Naive B cell (primary cell): ENCODE data around the gene UBXN4. TPM values are rescaled to one million over a fixed set of nuclear protein-coding genes. Genes with fewer than 3 reads are reported as not detected.
"Not testable (repeated sequence)": the region's sequence is repeated elsewhere in the genome, so short reads cannot be mapped to it uniquely, and the experiment has no call there.

ENCODE experiments used
- ATAC-seq, 2 donors: fragments of 150-1000 bp; cut with Tn5 transposase; 2 replicates each; pipeline ENCODE4 v1.10.0; 2021; ENCODE audit warnings: low read depth in 2 of 2, mild to moderate bottlenecking in 2 of 2, moderate library complexity in 2 of 2
- DNase-seq: peaks from one replicate; pipeline ENCODE4 v3.0.0; 2022
- H3K27ac Mint-ChIP-seq, 6 donors: one replicate each; pipeline ENCODE4 v1.8.0; 2020 to 2022; ENCODE audit warnings: mild to moderate bottlenecking in 6 of 6, mixed read lengths in 6 of 6, moderate library complexity in 5 of 6, inconsistent platforms in 2 of 6
- H3K27me3 Mint-ChIP-seq, 3 donors: one replicate each; pipeline ENCODE4 v1.8.0; 2021 to 2022; ENCODE audit warnings: mixed read lengths in 3 of 3, mild to moderate bottlenecking in 1 of 3
- H3K36me3 Mint-ChIP-seq, 2 donors: one replicate each; pipeline ENCODE4 v1.8.0; 2020 to 2022; ENCODE audit warnings: mixed read lengths in 2 of 2, inconsistent platforms in 1 of 2, mild to moderate bottlenecking in 1 of 2
- H3K4me1 Mint-ChIP-seq, 3 donors: one replicate each; pipeline ENCODE4 v1.8.0; 2020 to 2022; ENCODE audit warnings: mixed read lengths in 3 of 3, inconsistent platforms in 1 of 3, mild to moderate bottlenecking in 1 of 3, moderate library complexity in 1 of 3
- H3K4me3 Mint-ChIP-seq, 8 donors: one replicate each; pipeline ENCODE4 v1.8.0; 2020 to 2022; ENCODE audit warnings: mild to moderate bottlenecking in 8 of 8, mixed read lengths in 8 of 8, moderate library complexity in 8 of 8, inconsistent platforms in 2 of 8
- H3K9me3 Mint-ChIP-seq, 7 donors: one replicate each; pipeline ENCODE4 v1.8.0; 2020 to 2022; ENCODE audit warnings: mixed read lengths in 7 of 7, mild to moderate bottlenecking in 5 of 7, inconsistent platforms in 2 of 7, moderate library complexity in 1 of 7
- polyA plus RNA-seq, 6 donors: library from polyadenylated mRNA; unstranded; fragments of 300-500 nt; fragmentation: Illumina TruSeq; gene quantifications; one replicate each; pipeline ENCODE4 v1.2.3, GENCODE V29; 2021; ENCODE audit warnings: low read depth in 6 of 6

UBXN4 gene, protein sequence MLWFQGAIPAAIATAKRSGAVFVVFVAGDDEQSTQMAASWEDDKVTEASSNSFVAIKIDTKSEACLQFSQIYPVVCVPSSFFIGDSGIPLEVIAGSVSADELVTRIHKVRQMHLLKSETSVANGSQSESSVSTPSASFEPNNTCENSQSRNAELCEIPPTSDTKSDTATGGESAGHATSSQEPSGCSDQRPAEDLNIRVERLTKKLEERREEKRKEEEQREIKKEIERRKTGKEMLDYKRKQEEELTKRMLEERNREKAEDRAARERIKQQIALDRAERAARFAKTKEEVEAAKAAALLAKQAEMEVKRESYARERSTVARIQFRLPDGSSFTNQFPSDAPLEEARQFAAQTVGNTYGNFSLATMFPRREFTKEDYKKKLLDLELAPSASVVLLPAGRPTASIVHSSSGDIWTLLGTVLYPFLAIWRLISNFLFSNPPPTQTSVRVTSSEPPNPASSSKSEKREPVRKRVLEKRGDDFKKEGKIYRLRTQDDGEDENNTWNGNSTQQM
- 100 to 1,000 TPM in 1 of 6 donors, 10 to 100 TPM in 5; 55.3 to 109 (median 96.0) TPM for polyA plus RNA-seq

DNA sequence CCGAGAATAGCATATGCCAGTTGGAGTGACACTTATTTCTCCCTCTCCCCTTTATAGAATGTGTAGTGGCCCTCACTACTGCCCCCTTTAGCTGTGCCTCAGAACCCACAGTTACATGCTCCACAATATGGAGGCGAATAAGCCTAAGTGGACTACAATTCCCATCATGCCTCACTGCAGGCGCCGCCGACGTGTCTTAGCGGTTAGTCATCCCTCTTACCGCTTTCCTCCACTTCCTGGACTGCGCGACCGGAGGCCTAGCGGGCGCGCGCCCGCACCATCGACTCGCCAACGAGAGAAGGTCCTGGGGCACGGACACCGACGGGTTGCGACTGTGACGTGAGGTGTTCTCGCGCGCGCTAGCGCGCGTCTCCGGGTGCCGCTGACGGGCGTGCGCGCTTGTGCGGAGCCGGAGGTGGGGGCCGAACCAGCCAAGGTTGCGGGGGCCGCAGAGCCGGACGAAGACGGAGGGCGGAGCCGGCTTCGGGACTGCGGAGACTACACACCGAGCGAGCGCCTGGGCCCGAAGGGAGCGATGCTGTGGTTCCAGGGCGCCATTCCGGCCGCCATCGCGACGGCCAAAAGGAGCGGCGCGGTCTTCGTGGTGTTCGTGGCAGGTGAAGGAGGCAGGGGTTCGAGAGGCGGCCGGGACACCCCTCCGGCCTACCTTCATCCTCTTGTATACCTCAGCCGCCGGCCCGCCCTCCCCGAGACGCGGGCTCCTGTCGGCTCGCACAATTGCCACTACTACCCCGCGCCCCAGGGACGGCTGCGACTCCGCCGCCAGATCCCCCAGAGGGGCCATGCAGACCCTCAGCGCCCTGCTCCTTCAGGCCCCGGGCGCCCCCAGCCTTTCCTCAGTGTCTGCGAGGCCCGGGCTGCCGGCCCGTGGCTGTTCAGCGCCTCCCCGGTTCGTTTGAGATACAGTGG is at the start of gene UBXN4:
Gene UBXN4 (plus strand): TSS at position 461 of the 930 bp plus-strand sequence. CDS start 75 bp downstream, at position 536.
- Mint-ChIP-seq H3K4me3 (peak within 1 kb of the TSS; percentile 88 to 99 (median 96)), H3K27ac (peak within 1 kb of the TSS; percentile 97 to 99 (median 98)), H3K36me3 (peaks cover 0 to 11% of the 10 kb centered on the region in 2 donors), H3K9me3 (peaks cover 0 to 4% (median 0%) of the 10 kb centered on the region in 7 donors), H3K4me1 (peaks cover 31 to 40% (median 39%) of the 10 kb centered on the region in 3 donors), H3K27me3 (no peaks in the 10 kb centered on the region)
- ATAC-seq: peak; percentile 86
- peak; percentile 89 for DNase-seq

DNA sequence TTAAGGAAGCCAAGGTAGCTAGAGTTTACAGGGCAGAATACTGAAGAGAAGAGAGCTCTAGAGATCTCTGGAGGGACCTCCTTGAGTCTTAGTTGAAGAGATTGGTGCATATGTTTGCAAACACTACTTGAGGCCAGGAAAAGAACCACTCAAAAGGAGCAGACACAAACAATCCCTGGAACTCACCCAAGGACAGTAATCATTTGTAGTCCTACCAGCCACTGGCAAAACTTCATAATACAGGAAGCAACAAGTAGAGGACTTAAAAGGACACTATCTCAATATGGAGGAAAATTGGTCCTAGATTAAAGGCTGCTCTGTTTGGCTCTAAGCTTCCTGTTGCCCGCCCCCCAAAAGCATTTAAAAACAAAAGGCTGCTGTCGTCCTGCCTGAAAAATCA is 46.9 kb upstream of the UBXN4 start:
- H3K27ac Mint-ChIP-seq: peak overlapping the region in 2 of 6 donors; percentile 73 to 78
- no peaks in the 10 kb centered on the region for H3K9me3 Mint-ChIP-seq
- no peak overlapping the region for H3K4me3 Mint-ChIP-seq
- ATAC-seq: no peak
- DNase-seq: no peak
- no peaks in the 10 kb centered on the region for H3K4me1 Mint-ChIP-seq
- peaks cover 14 to 17% of the 10 kb centered on the region in 2 donors for H3K36me3 Mint-ChIP-seq
- H3K27me3 Mint-ChIP-seq: no peaks in the 10 kb centered on the region

DNA sequence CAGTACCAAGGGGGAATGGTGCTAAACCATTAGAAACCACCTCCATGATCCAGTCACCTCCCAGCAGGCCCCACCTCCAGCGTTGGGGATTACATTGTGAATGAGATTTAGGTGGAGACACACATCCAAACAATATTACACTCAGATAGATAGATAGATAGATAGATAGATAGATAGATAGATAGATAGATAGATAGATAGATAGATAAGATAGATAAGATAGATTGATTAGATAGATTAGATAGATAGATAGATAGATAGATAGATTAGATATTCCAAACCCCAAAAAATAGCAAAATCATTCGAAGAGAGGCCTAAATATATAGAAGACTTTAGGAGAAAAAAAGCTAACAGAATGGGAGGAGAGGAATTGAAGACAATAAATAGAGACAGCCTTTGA is 42.8 kb upstream of the UBXN4 start:
- H3K27ac Mint-ChIP-seq: no peak overlapping the region

DNA sequence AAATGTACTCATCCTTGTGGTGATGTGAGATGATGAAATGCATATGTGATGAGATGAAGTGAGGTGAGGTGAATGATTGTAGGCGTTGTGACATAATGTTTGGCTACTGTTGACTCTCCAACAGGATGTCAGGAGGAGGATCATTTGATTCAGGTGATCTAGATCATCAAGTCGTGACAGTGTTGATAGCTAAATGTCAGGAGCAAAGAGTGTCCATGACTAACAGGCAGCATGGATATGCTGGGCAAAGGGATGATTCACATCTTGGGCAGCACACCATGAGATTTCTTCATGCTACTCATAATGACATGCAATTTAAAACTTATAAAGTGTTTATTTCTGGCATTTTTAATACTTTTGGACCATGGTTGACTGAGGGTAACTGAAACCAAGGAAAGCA is 40.2 kb upstream of the UBXN4 start:
- no peak overlapping the region for H3K27ac Mint-ChIP-seq
- no peaks in the 10 kb centered on the region for H3K27me3 Mint-ChIP-seq
- H3K4me1 Mint-ChIP-seq: no peaks in the 10 kb centered on the region
- ATAC-seq (no peak), DNase-seq (no peak)
- H3K4me3 Mint-ChIP-seq: no peak overlapping the region
- H3K9me3 Mint-ChIP-seq: no peaks in the 10 kb centered on the region
- H3K36me3 Mint-ChIP-seq: no peaks in the 10 kb centered on the region

More for the DNA sequence above, 42.8 kb upstream of the UBXN4 start:
- DNase-seq (no peak), ATAC-seq (no peak)
- Mint-ChIP-seq H3K9me3 (no peaks in the 10 kb centered on the region), H3K4me3 (no peak overlapping the region), H3K36me3 (peaks cover 14 to 17% of the 10 kb centered on the region in 2 donors), H3K4me1 (no peaks in the 10 kb centered on the region), H3K27me3 (no peaks in the 10 kb centered on the region)

DNA sequence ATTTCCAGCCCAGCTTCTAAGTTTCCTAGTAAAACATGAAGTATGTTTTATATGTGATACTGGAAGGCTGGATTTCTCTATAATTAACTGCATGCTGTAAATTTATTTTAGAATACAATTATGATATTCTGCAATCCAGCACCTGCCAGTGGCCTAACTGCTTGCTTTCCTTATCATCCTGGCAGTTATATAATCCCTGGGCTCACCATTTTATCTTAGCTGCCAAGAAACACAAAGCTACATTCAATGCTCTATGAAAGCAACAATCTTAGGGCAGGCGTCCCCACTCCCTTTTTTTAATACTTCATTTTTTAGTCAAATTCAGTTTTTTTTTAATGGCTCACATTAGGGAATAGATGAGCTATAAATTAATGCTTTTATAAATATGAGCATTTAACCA is 38.4 kb upstream of the UBXN4 start:
- no peak for DNase-seq
- H3K36me3 Mint-ChIP-seq: no peaks in the 10 kb centered on the region
- H3K4me1 Mint-ChIP-seq: no peaks in the 10 kb centered on the region
- no peak for ATAC-seq
- no peaks in the 10 kb centered on the region for H3K9me3 Mint-ChIP-seq
- H3K27me3 Mint-ChIP-seq: no peaks in the 10 kb centered on the region
- no peak overlapping the region for H3K27ac Mint-ChIP-seq
- H3K4me3 Mint-ChIP-seq: no peak overlapping the region

DNA sequence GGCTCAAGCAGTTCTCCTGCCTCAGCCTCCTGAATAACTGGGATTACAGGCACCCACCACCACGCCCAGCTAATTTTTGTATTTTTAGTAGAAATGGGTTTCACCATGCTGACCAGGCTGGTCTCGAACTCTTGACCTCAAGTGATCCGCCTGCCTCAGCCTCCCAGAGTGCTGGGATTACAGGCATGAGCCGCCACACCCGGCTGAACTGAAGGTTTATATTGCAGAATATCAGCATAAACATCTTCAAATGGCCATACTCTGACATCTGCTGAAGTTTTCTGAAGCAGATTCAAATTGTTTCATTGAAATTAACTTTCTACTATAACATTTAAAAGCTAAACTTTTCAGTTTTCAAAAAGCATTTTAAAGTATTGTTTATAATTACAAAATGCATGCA is 37.6 kb upstream of the UBXN4 start:
- not testable (repeated sequence) for H3K27me3 Mint-ChIP-seq, H3K4me3 Mint-ChIP-seq, H3K36me3 Mint-ChIP-seq, H3K4me1 Mint-ChIP-seq, H3K9me3 Mint-ChIP-seq, H3K27ac Mint-ChIP-seq, DNase-seq, ATAC-seq

DNA sequence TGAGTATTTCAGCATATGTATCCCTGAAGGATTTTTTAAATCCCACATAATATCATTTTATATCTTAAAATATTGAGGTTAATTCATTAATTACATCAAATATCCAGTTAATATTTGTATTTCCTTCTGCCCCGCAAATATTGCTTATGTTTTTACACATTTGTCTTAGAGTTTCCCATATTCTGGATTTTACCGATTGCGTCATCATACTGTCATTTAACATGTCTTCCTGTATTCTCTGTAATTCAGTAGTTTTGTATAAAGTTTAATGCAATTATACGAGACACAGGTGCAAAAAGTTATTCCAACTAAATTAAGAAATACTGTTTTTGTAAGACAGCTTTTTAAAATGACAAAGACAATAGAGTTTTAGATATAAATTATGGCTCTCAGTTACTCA is 33.5 kb upstream of the UBXN4 start:
- peaks cover 8 to 11% of the 10 kb centered on the region in 2 donors for H3K36me3 Mint-ChIP-seq
- H3K27ac Mint-ChIP-seq: no peak overlapping the region
- DNase-seq (no peak), ATAC-seq (no peak)
- no peaks in the 10 kb centered on the region for H3K27me3 Mint-ChIP-seq
- no peaks in the 10 kb centered on the region for H3K9me3 Mint-ChIP-seq
- H3K4me3 Mint-ChIP-seq: no peak overlapping the region
- peaks cover 0 to 10% (median 4%) of the 10 kb centered on the region in 3 donors for H3K4me1 Mint-ChIP-seq

DNA sequence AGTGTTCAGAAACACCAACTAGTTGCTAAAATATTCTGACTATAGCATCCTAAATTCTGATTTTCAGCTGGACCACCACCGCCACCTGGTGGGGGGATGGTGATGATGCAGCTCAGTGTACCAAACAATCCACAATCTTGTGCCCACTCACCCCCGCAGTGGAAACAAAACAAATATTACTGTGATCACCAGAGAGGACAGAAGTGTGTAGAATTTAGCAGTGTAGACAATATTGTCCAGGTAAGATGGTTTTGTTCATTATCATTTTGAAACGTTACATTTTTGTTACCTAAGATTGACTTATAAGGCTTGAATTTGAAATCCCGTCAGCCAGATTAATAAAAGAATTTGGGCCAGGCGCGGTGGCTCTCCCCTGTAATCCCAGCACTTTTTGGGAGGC is 31.7 kb upstream of the UBXN4 start:
- H3K27ac Mint-ChIP-seq: peak overlapping the region in 1 of 6 donors; percentile 4
- DNase-seq: peak; percentile 54
- no peaks in the 10 kb centered on the region for H3K9me3 Mint-ChIP-seq
- H3K4me1 Mint-ChIP-seq: peaks cover 0 to 10% (median 4%) of the 10 kb centered on the region in 3 donors
- H3K4me3 Mint-ChIP-seq: no peak overlapping the region
- ATAC-seq: peak; percentile 46 to 63
- no peaks in the 10 kb centered on the region for H3K27me3 Mint-ChIP-seq
- peaks cover 8 to 11% of the 10 kb centered on the region in 2 donors for H3K36me3 Mint-ChIP-seq

DNA sequence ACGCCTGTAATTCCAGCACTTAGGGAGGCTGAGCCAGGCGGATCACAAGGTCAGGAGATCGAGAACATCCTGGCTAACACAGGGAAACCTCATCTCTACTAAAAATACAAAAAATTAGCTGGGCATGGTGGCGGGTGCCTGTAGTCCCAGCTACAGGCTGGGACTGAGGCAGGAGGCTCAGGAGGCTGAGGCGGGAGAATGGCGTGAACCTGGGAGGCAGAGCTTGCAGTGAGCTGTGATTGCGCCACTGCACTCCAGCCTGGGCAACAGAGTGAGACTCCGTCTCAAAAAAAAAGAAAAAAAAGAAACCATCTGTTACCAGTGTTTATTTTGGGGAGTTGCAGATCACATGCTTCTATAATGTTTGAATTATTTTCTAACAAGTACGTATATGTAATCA is 26.6 kb upstream of the UBXN4 start:
- H3K4me1 Mint-ChIP-seq, DNase-seq, H3K27me3 Mint-ChIP-seq, ATAC-seq, H3K36me3 Mint-ChIP-seq, H3K9me3 Mint-ChIP-seq: not testable (repeated sequence)
- Mint-ChIP-seq H3K27ac (peak overlapping the region in 1 of 6 donors; percentile 65), H3K4me3 (peak overlapping the region in 1 of 8 donors; percentile 30)

DNA sequence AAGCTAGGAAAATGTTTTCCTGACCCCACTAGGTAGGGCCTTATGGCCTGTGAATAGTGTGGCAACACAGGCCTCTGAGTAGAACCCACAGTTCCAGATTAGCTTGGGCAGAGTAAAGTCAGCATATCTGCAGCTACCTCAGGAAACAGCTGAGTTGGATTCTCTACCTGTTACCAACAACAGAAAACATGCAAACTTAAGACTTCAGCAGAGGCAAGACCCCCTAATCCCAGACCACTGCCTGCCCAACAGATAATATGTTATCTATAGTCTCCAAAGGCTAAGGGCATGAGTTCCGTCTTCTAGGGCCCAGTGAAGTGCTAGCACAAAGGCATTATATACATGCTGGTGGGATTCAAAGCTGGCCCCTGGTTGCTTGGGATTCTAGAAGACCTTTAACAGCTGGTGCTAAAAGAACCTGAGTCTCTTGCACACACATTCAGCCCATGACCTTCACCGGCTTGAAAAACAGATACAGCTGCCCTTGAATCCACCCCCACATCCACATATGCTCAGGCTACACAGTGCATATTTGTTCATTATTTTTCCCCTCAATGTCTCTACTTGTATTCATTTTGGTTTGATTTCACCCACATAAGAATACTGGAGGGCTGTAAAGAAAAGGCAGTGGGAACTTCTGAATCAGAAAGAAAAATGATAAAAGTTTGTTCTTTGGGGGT is 13.5 kb upstream of the UBXN4 start:
- Mint-ChIP-seq H3K9me3 (no peaks in the 10 kb centered on the region), H3K4me3 (no peak overlapping the region), H3K36me3 (peaks cover 0 to 5% of the 10 kb centered on the region in 2 donors), H3K27me3 (no peaks in the 10 kb centered on the region), H3K27ac (no peak overlapping the region), H3K4me1 (no peaks in the 10 kb centered on the region)
- DNase-seq (no peak), ATAC-seq (no peak)

DNA sequence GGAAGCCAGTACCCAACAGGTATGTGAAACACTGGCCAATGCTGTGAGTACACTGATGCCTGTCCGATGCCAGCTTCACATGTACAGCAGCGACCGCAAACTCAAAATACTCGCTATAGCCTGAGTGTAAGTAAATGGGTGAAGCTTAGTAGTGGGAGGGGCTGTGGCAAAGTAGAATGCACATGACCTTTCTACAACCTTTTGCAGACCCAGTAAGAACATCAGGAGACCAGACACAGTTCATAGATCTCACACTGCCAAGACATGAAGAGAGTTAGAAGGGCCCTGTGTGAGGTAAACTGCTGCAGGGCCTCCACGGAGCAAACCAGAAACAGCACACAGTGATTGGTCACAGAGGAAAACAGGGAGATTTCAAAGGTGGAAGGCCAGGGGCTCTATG is 9.1 kb upstream of the UBXN4 start:
- peak overlapping the region in 1 of 6 donors; percentile 21 for H3K27ac Mint-ChIP-seq
- ATAC-seq: no peak
- H3K9me3 Mint-ChIP-seq: no peaks in the 10 kb centered on the region
- H3K4me3 Mint-ChIP-seq: no peak overlapping the region
- no peaks in the 10 kb centered on the region for H3K4me1 Mint-ChIP-seq
- no peak for DNase-seq
- H3K27me3 Mint-ChIP-seq: no peaks in the 10 kb centered on the region
- no peaks in the 10 kb centered on the region for H3K36me3 Mint-ChIP-seq

DNA sequence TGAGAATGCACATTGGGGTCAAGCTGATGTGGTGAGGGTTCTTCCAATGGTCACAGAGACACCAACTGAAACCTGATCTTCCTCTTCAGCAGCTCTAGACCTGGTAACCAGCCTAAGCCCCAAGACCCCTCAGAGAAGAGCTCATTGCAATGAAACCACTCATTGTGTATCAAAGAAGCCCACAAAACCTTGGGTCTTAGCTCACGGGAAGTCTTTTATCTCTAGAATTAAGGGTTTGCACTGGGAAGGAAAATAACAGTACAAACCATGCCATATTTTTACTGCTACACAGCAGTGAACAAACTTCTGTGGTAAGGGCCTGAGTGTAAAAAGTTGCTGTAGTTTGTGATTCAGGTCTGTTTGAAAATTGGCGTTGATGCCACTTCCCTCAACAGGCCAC is 8.6 kb upstream of the UBXN4 start:
- H3K9me3 Mint-ChIP-seq: no peaks in the 10 kb centered on the region
- H3K4me3 Mint-ChIP-seq: no peak overlapping the region
- no peak for DNase-seq
- no peaks in the 10 kb centered on the region for H3K36me3 Mint-ChIP-seq
- no peak overlapping the region for H3K27ac Mint-ChIP-seq
- no peaks in the 10 kb centered on the region for H3K4me1 Mint-ChIP-seq
- ATAC-seq: no peak
- H3K27me3 Mint-ChIP-seq: no peaks in the 10 kb centered on the region

DNA sequence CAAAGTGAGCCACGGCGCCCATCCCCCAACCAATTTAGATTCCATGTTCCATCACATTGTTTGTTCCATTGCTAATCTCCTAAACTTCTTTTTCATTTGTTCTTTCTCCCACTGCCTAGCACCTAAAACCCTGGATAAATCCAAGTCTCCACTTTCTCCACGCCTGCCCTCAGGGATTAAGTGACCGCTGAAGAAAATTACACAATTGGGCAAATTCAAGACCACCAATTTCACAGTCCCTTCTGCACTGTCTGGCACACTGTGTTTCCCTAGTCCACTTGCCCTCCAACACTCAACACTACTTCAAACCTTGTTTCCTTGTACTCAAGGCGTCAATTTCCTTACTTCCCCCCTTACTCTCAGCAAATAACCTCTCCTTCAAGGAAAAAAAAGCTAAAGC is 5.1 kb upstream of the UBXN4 start:
- Mint-ChIP-seq H3K27me3 (no peaks in the 10 kb centered on the region), H3K27ac (peak overlapping the region in 2 of 6 donors; percentile 54 to 86)
- DNase-seq: no peak

More for the DNA sequence above, 5.1 kb upstream of the UBXN4 start:
- H3K36me3 Mint-ChIP-seq: no peaks in the 10 kb centered on the region
- peaks cover 4 to 5% (median 4%) of the 10 kb centered on the region in 3 donors for H3K4me1 Mint-ChIP-seq
- ATAC-seq: no peak
- no peak overlapping the region for H3K4me3 Mint-ChIP-seq
- peaks cover 0 to 4% (median 0%) of the 10 kb centered on the region in 7 donors for H3K9me3 Mint-ChIP-seq
